H1 (cell line): Measurements from ENCODE around the gene NUDT3. TPM values are rescaled to one million over a fixed set of nuclear protein-coding genes. Genes with fewer than 3 reads are reported as not detected.
A peak's percentile ranks its signal among the peaks of the same experiment; 100 is the strongest.

Experiments
- CTCF ChIA-PET: fragments of 300-600 bp; sonication (Branson Sonifier 250); formaldehyde crosslinking; loops from one replicate; lab custom pipeline; 2021; ENCODE audit not compliant: partially characterized antibody; lab: Charles Lee
- POLR2A ChIA-PET: fragments of 300-600 bp; sonication (Branson Sonifier 250); formaldehyde crosslinking; loops from one replicate; lab custom pipeline; 2021; ENCODE audit warnings: inconsistent platforms; ENCODE audit not compliant: partially characterized antibody; lab: Charles Lee
- DNase-seq, 2 experiments: peaks; one replicate each; pipeline versions ENCODE4 v3.0.0 to v3.0.0-alpha.2; 2010 to 2022; ENCODE audit warnings: low spot score in 2 of 2, low read depth in 1 of 2, mixed read lengths in 1 of 2
- FAIRE-seq: peaks from 2 replicates; lab custom pipeline; 2011; peaks lifted over from hg19 to GRCh38; lab: Jason Lieb, UNC
- H2AFZ ChIP-seq: 2 replicates; pipeline ENCODE4 v1.8.1; 2012; ENCODE audit warnings: low read length, inconsistent platforms
- H2AK5ac ChIP-seq: 2 replicates; pipeline ENCODE4 v1.6.1; 2013; ENCODE audit warnings: low read depth, low read length
- H2BK120ac ChIP-seq: replicated peaks from 2 replicates; pipeline ENCODE3; 2013; ENCODE audit warnings: low read depth, low read length, inconsistent platforms
- H2BK12ac ChIP-seq: 2 replicates; pipeline ENCODE4 v1.6.1; 2013; ENCODE audit warnings: low read depth, low read length
- H2BK15ac ChIP-seq: 2 replicates; pipeline ENCODE4 v1.6.1; 2013; ENCODE audit warnings: low read length
- H2BK20ac ChIP-seq: 2 replicates; pipeline ENCODE4 v1.6.1; 2013; ENCODE audit warnings: low read length
- H2BK5ac ChIP-seq: 2 replicates; pipeline ENCODE4 v1.6.1; 2013; ENCODE audit warnings: low read depth, low read length
- H3K14ac ChIP-seq: 2 replicates; pipeline ENCODE4 v1.6.1; 2013; ENCODE audit warnings: inconsistent platforms; ENCODE audit not compliant: insufficient read length
- H3K18ac ChIP-seq: 2 replicates; pipeline ENCODE4 v1.6.1; 2013; ENCODE audit warnings: low read length; ENCODE audit errors: extremely low read depth
- H3K23ac ChIP-seq: 2 replicates; pipeline ENCODE4 v1.6.1; 2013; ENCODE audit warnings: inconsistent platforms; ENCODE audit not compliant: insufficient read length
- H3K23me2 ChIP-seq: 2 replicates; pipeline ENCODE4 v1.6.1; 2013; ENCODE audit warnings: low read depth, low read length
- H3K27ac ChIP-seq: 2 replicates; pipeline ENCODE4 v1.6.1; 2011; ENCODE audit warnings: low read depth, low read length, inconsistent platforms
- H3K27me3 ChIP-seq, 4 experiments: replicated peaks in 1 of 4; 1 replicate in 1 of 4; 2 replicates in 3 of 4; pipeline versions ENCODE4 v1.6.1 to v1.8.1; 2011 to 2013; ENCODE audit warnings: low read length in 3 of 4, mild to moderate bottlenecking in 3 of 4, inconsistent platforms in 2 of 4, mixed read lengths in 2 of 4, moderate library complexity in 1 of 4; ENCODE audit not compliant: control insufficient read depth in 3 of 4, insufficient read depth in 3 of 4; ENCODE audit errors: extremely low read depth in 1 of 4
- H3K36me3 ChIP-seq, 4 experiments: 2 replicates each; pipeline versions ENCODE4 v1.6.1 to v1.8.1; 2011 to 2013; ENCODE audit warnings: mild to moderate bottlenecking in 4 of 4, low read length in 3 of 4, moderate library complexity in 2 of 4, control low read depth in 1 of 4, inconsistent platforms in 1 of 4; ENCODE audit not compliant: insufficient read depth in 4 of 4, control insufficient read depth in 2 of 4
- H3K4ac ChIP-seq: replicated peaks from 2 replicates; pipeline ENCODE3; 2013; ENCODE audit warnings: low read length, low read depth, mixed read lengths, inconsistent platforms; ENCODE audit not compliant: insufficient read length
- H3K4me1 ChIP-seq, 4 experiments: replicated peaks in 1 of 4; 1 replicate in 1 of 4; 2 replicates in 3 of 4; pipeline versions ENCODE4 v1.6.1 to v1.8.1; 2011 to 2013; ENCODE audit warnings: low read length in 3 of 4, inconsistent platforms in 2 of 4, mixed read lengths in 1 of 4; ENCODE audit not compliant: insufficient read depth in 4 of 4, control insufficient read depth in 3 of 4
- H3K4me2 ChIP-seq, 2 experiments: 2 replicates each; pipeline versions ENCODE4 v1.6.1 to v1.8.1; 2011 to 2013; ENCODE audit warnings: low read depth in 2 of 2, low read length in 2 of 2, control low read depth in 1 of 2, inconsistent platforms in 1 of 2, mild to moderate bottlenecking in 1 of 2; ENCODE audit not compliant: insufficient read depth in 1 of 2
- H3K4me3 ChIP-seq, 4 experiments: fragments of 200-600, 300-600 bp in 1 of 4; sonication (generic), shearing (Covaris generic), sonication (Bioruptor Twin) in 1 of 4; 2 replicates each; pipeline versions ENCODE4 v1.5.1 to v1.8.1; 2011 to 2016; ENCODE audit warnings: low read length in 4 of 4, low read depth in 3 of 4, control low read depth in 2 of 4, inconsistent platforms in 2 of 4, mild to moderate bottlenecking in 2 of 4, mixed read lengths in 1 of 4, moderate library complexity in 1 of 4; ENCODE audit not compliant: insufficient read depth in 2 of 4; ENCODE audit errors: extremely low read depth in 1 of 4
- H3K56ac ChIP-seq: replicated peaks from 2 replicates; pipeline ENCODE3; 2013; ENCODE audit warnings: low read depth, mild to moderate bottlenecking, mixed read lengths, low read length, inconsistent platforms; ENCODE audit not compliant: insufficient read length
- H3K79me1 ChIP-seq: 2 replicates; pipeline ENCODE4 v1.6.1; 2013; ENCODE audit warnings: low read depth, low read length, control low read depth
- H3K79me2 ChIP-seq, 2 experiments: 2 replicates each; pipeline versions ENCODE4 v1.6.1 to v1.8.1; 2012 to 2013; ENCODE audit warnings: low read length in 2 of 2, mild to moderate bottlenecking in 2 of 2, inconsistent platforms in 1 of 2; ENCODE audit not compliant: insufficient read depth in 2 of 2, control insufficient read depth in 1 of 2
- H3K9ac ChIP-seq, 4 experiments: replicated peaks in 1 of 4; 1 replicate in 1 of 4; 2 replicates in 3 of 4; pipeline versions ENCODE4 v1.6.1 to v1.8.1; 2011 to 2013; ENCODE audit warnings: low read depth in 3 of 4, low read length in 3 of 4, control low read depth in 2 of 4, mild to moderate bottlenecking in 2 of 4, moderate library complexity in 2 of 4, inconsistent platforms in 1 of 4; ENCODE audit errors: extremely low read depth in 1 of 4
- H3K9me3 ChIP-seq, 2 experiments: 2 replicates each; pipeline versions ENCODE4 v1.6.1 to v1.8.1; 2012 to 2013; ENCODE audit warnings: mild to moderate bottlenecking in 2 of 2, moderate library complexity in 2 of 2, control low read depth in 1 of 2, inconsistent platforms in 1 of 2, low read depth in 1 of 2, low read length in 1 of 2, mixed read lengths in 1 of 2; ENCODE audit not compliant: insufficient read depth in 2 of 2
- H4K20me1 ChIP-seq, 2 experiments: replicated peaks in 1 of 2; 2 replicates each; pipeline versions ENCODE3 to v1.8.1; 2011 to 2013; ENCODE audit warnings: inconsistent platforms in 2 of 2, low read length in 2 of 2, mild to moderate bottlenecking in 1 of 2; ENCODE audit not compliant: insufficient read depth in 2 of 2, control insufficient read depth in 1 of 2
- H4K5ac ChIP-seq: 2 replicates; pipeline ENCODE4 v1.6.1; 2013; ENCODE audit warnings: low read length, low read depth, mixed read lengths, inconsistent platforms; ENCODE audit not compliant: insufficient read length
- H4K8ac ChIP-seq: 2 replicates; pipeline ENCODE4 v1.8.0; 2013; ENCODE audit warnings: mild to moderate bottlenecking, moderate library complexity, low read length, inconsistent platforms; ENCODE audit not compliant: insufficient read depth; ENCODE audit errors: extremely low read depth
- H4K91ac ChIP-seq: replicated peaks from 2 replicates; pipeline ENCODE3; 2013; ENCODE audit warnings: low read length, mixed read lengths, inconsistent platforms; ENCODE audit not compliant: insufficient read length
- BACH1 ChIP-seq: IDR thresholded peaks from 2 replicates; pipeline ENCODE4 v1.6.1; 2012; ENCODE audit warnings: low read length, improper control_type of control experiment
- CBX8 ChIP-seq: fragments of 300-800, 300-1000 bp; sonication (generic); IDR thresholded peaks from 2 replicates; pipeline ENCODE4 v1.7.1; 2016; ENCODE audit warnings: low read depth, low read length, borderline replicate concordance
- KDM5A ChIP-seq: fragments of 200-600 bp; IDR thresholded peaks from 2 replicates; pipeline ENCODE4 v1.7.1; 2012; ENCODE audit warnings: mild to moderate bottlenecking, low read length, inconsistent platforms, mixed read lengths
- PHF8 ChIP-seq: fragments of 200-600 bp; sonication (generic); conservative IDR thresholded peaks from 2 replicates; pipeline ENCODE4 v1.7.1; 2012; ENCODE audit warnings: low read depth, mild to moderate bottlenecking, inconsistent platforms, low read length, moderate library complexity
- SAP30 ChIP-seq: fragments of 300-600 bp; sonication (generic); IDR thresholded peaks from 2 replicates; pipeline ENCODE4 v1.7.1; 2012; ENCODE audit warnings: low read length, moderate library complexity, mild to moderate bottlenecking, inconsistent platforms; ENCODE audit not compliant: insufficient read depth, insufficient replicate concordance
- SP2 ChIP-seq: IDR thresholded peaks from 2 replicates; pipeline ENCODE4 v1.6.1; 2012; ENCODE audit warnings: mild to moderate bottlenecking, low read length, inconsistent platforms
- WGBS, 2 experiments: shearing (Covaris generic) in 1 of 2; methylation state at CpG; one replicate each; pipeline versions ENCODE4 v1.1.6 to v1.1.7; 2013 to 2015; ENCODE audit warnings: low lambda C conversion rate in 2 of 2, mixed read lengths in 2 of 2, inconsistent platforms in 1 of 2, low coverage in 1 of 2, missing lambda C conversion rate in 1 of 2; ENCODE audit not compliant: insufficient replicate concordance in 2 of 2, insufficient coverage in 1 of 2, insufficient read length in 1 of 2; ENCODE audit errors: extremely low coverage in 1 of 2, missing lambda C conversion rate in 1 of 2; 5-methylcytosine and 5-hydroxymethylcytosine counted together
- polyA plus RNA-seq, 7 experiments: library from polyadenylated mRNA; depleted of rRNA in 3 of 7; stranded (reverse) in 5 of 7; unstranded in 2 of 7; fragments of >200 nt in 5 of 7; fragments of 200-250 nt in 2 of 7; gene quantifications; 1 replicate in 5 of 7; 2 replicates in 1 of 7; 4 replicates in 1 of 7; pipeline versions ENCODE4 v1.2.1 to v1.2.3, GENCODE V29; 2011 to 2013; ENCODE audit warnings: missing spikeins in 2 of 7, mixed read lengths in 2 of 7
- total RNA-seq: library from RNA; stranded (reverse); fragmentation: NEBNext Ultra II Directional; extraction: Animal tissue kit (Norgen Biotek cat#: 25700); gene quantifications from 2 replicates; pipeline ENCODE4 v1.2.1, GENCODE V29; 2021
- TF ChIP-seq, protein P1 (sequence below): IDR thresholded peaks from 2 replicates; pipeline ENCODE4 v1.6.1; 2012; ENCODE audit warnings: inconsistent platforms
- TF ChIP-seq, protein P2 (sequence below): IDR thresholded peaks from 2 replicates; pipeline ENCODE4 v1.6.1; 2011; ENCODE audit warnings: low read length, improper control_type of control experiment

The NUDT3 gene
- total and polyA plus RNA-seq, 2 of the 8 experiments (the other 6 are each of a cell fraction or from before 2014, with no cell fraction given): 14.1 to 36.9 TPM

DNA sequence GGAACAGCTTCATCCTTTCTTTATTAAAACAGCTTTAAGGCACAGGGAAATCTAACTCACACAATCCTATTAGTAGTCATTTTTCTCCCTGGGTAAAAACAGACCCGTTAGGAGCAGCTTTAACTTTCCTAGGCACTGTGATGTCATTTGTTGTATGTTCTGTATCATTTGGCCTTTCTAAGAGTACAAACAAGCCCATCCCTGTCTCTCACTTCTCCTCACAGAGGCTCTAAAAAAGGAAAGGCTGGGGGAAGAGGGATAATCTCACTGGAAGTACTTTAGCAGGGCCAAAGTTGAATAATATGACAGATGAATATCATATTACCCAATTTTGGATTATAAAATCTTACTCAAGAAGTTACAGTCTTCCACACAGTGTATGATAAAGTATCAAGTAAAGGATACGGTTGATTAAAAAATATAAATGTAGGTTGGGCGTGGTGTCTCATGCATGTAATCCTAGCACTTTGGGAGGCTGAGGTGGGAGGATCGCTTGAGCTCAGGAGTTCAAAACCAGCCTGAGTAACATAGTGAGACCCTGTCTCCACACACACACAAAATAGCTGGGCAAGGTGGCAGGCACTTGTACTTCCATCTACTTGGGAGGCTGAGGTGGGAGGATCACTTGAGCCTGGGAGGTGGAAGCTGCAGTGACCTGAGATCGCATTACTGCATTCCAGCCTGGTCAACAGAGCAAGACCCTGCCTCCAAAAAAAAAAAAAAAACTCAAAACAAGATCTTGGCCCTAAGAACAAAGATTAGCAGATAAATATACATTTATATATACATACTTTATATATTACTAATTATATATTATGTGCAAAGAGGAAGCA is 7.9 kb downstream of the NUDT3 start:
- Histone ChIP-seq H3K23ac (no peak overlapping the region), H3K27me3 (no peaks in the 10 kb centered on the region), H4K8ac (no peak overlapping the region), H4K20me1 (peaks cover 0 to 7% of the 10 kb centered on the region in 2 experiments), H3K18ac (no peak overlapping the region), H3K36me3 (no peaks in the 10 kb centered on the region), H2AFZ (no peak overlapping the region), H2BK120ac (no peak overlapping the region), H3K4me3 (no peak overlapping the region), H3K9ac (no peak overlapping the region), H3K9me3 (no peaks in the 10 kb centered on the region), H2AK5ac (no peak overlapping the region), H3K4me1 (peaks cover 0 to 15% (median 8%) of the 10 kb centered on the region in 4 experiments; a peak in 4 of 7 replicates), H2BK12ac (no peak overlapping the region), H3K14ac (no peak overlapping the region), H2BK15ac (no peak overlapping the region), H3K79me2 (peaks cover 12 to 95% of the 10 kb centered on the region in 2 experiments), H2BK20ac (no peak overlapping the region), H3K4ac (no peak overlapping the region), H2BK5ac (no peak overlapping the region), H3K79me1 (peaks cover 7% of the 10 kb centered on the region; the same call in 1 of the 2 replicates), H3K23me2 (no peaks in the 10 kb centered on the region; the same call in 1 of the 2 replicates), H3K27ac (no peak overlapping the region), H4K5ac (no peak overlapping the region), H3K4me2 (peak overlapping the region; percentile 36 to 49; a peak in 3 of 4 replicates), H3K56ac (no peak overlapping the region), H4K91ac (no peak overlapping the region)
- DNase-seq (no peak), FAIRE-seq (no peak)
- 83% methylated on average over 5 of the region's 5 CpGs; no CpG with 5 or more reads in 1 of the 2 experiments for WGBS, 2 experiments
- POLR2A ChIA-PET: interaction anchor here (0.8 to 2.2 kb wide), 6 partner anchors 25 to 188 kb away, joined by 3 to 9 read pairs (median 4); no protein-coding TSS in a partner anchor
- CTCF ChIA-PET: interaction anchor here (0.6 to 1.6 kb wide), 4 partner anchors 24 to 143 kb away, joined by 3 to 6 read pairs (median 3); no protein-coding TSS in a partner anchor
- no peak for TF ChIP-seq SP2
- no peak for TF ChIP-seq PHF8
- TF ChIP-seq, protein P1, sequence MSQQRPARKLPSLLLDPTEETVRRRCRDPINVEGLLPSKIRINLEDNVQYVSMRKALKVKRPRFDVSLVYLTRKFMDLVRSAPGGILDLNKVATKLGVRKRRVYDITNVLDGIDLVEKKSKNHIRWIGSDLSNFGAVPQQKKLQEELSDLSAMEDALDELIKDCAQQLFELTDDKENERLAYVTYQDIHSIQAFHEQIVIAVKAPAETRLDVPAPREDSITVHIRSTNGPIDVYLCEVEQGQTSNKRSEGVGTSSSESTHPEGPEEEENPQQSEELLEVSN: no peak
- no peak for TF ChIP-seq SAP30
- TF ChIP-seq, protein P2, sequence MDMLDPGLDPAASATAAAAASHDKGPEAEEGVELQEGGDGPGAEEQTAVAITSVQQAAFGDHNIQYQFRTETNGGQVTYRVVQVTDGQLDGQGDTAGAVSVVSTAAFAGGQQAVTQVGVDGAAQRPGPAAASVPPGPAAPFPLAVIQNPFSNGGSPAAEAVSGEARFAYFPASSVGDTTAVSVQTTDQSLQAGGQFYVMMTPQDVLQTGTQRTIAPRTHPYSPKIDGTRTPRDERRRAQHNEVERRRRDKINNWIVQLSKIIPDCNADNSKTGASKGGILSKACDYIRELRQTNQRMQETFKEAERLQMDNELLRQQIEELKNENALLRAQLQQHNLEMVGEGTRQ: no peak
- TF ChIP-seq CBX8: no peak
- no peak for TF ChIP-seq BACH1
- TF ChIP-seq KDM5A: no peak
